Thyroid gland (tissue), 4 donors: ENCODE data around the gene BAIAP3.

ENCODE experiments used
- POLR2A ChIP-seq, 2 donors: fragments of 450-650 bp; IDR thresholded peaks; one replicate each; pipeline ENCODE4 v1.6.1; 2017; ENCODE audit warnings: antibody characterized with exemption in 2 of 2, mild to moderate bottlenecking in 2 of 2, moderate library complexity in 1 of 2
- TF ChIP-seq, protein P1 (sequence below), 6 experiments: fragments of 200-600 bp in 3 of 6; fragments of 450-650 bp in 3 of 6; sonication (generic) in 3 of 6; IDR thresholded peaks; one replicate each; pipeline ENCODE4 v1.5.1; 2016 to 2019; ENCODE audit warnings: antibody characterized with exemption in 6 of 6, mild to moderate bottlenecking in 2 of 6, inconsistent platforms in 1 of 6, moderate library complexity in 1 of 6

DNA sequence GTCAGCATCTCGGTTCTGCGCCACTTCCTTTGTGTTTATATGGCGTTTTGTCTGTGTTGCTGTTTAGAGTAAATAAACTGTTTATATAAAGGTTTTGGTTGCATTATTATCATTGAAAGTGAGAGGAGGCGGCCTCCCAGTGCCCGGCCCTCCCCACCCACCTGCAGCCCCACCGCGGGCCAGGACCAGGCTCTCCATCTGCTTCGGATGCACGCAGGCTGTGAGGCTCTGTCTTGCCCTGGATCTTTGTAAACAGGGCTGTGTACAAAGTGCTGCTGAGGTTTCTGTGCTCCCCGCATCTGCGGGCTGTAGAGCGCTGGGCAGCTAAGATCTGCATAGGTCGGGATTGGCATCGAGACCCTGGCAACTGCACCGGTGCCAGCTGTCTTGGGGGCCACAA lies 8.2 kb upstream of the BAIAP3 start:
- TF ChIP-seq, protein P1, sequence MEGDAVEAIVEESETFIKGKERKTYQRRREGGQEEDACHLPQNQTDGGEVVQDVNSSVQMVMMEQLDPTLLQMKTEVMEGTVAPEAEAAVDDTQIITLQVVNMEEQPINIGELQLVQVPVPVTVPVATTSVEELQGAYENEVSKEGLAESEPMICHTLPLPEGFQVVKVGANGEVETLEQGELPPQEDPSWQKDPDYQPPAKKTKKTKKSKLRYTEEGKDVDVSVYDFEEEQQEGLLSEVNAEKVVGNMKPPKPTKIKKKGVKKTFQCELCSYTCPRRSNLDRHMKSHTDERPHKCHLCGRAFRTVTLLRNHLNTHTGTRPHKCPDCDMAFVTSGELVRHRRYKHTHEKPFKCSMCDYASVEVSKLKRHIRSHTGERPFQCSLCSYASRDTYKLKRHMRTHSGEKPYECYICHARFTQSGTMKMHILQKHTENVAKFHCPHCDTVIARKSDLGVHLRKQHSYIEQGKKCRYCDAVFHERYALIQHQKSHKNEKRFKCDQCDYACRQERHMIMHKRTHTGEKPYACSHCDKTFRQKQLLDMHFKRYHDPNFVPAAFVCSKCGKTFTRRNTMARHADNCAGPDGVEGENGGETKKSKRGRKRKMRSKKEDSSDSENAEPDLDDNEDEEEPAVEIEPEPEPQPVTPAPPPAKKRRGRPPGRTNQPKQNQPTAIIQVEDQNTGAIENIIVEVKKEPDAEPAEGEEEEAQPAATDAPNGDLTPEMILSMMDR (IDR thresholded peaks at IDR 0.05), result no peak
- no peak for TF ChIP-seq POLR2A (IDR thresholded peaks at IDR 0.05)
